Panc1 (cell line): ENCODE data around the gene GRP. TPM values are rescaled to one million over a fixed set of nuclear protein-coding genes. Genes with fewer than 3 reads are reported as not detected.

Source experiments
- ATAC-seq: fragments of 200-7000 bp; cut with Tn5 transposase; 2 replicates; pipeline ENCODE4 v1.9.1; 2020; ENCODE audit warnings: mild to moderate bottlenecking, moderate library complexity
- BruUV-seq: library from RNA; stranded (reverse); fragments of 400-500 nt; replicated peaks from 2 replicates; lab custom pipeline; 2021; lab: Mats Ljungman, UMichigan
- CTCF ChIA-PET: fragments of 300-600 bp; sonication (Branson Sonifier 250); formaldehyde crosslinking; loops from one replicate; lab custom pipeline; 2022; ENCODE audit warnings: antibody characterized with exemption; lab: Charles Lee
- POLR2A ChIA-PET: fragments of 300-600 bp; sonication (Branson Sonifier 250); formaldehyde crosslinking; loops from one replicate; lab custom pipeline; 2022; ENCODE audit warnings: antibody characterized with exemption; lab: Charles Lee
- DNase-seq: peaks from one replicate; pipeline ENCODE4 v3.0.0-alpha.2; 2010; ENCODE audit warnings: low read depth, low spot score
- H3K27ac ChIP-seq: 2 replicates; pipeline ENCODE4 v1.5.1; 2011; ENCODE audit warnings: mild to moderate bottlenecking, low read length, inconsistent platforms
- H3K27me3 ChIP-seq: fragments of 200-500 bp; sonication (Bioruptor generic); 2 replicates; pipeline ENCODE4 v1.6.0; 2014; ENCODE audit warnings: low read length, inconsistent platforms; ENCODE audit not compliant: control insufficient read depth, insufficient read depth
- H3K36me3 ChIP-seq: fragments of 200-500 bp; sonication (Bioruptor generic); 2 replicates; pipeline ENCODE4 v1.5.1; 2014; ENCODE audit warnings: inconsistent platforms, mild to moderate bottlenecking, low read length, moderate library complexity; ENCODE audit not compliant: control insufficient read depth, insufficient read depth
- H3K4me1 ChIP-seq: 2 replicates; pipeline ENCODE4 v1.5.1; 2011; ENCODE audit warnings: inconsistent platforms, mild to moderate bottlenecking, low read length, moderate library complexity; ENCODE audit not compliant: control insufficient read depth, insufficient read depth
- H3K4me3 ChIP-seq, 2 experiments: 2 replicates each; pipeline ENCODE4 v1.5.1; 2011 to 2012; ENCODE audit warnings: low read depth in 2 of 2, low read length in 2 of 2, mild to moderate bottlenecking in 2 of 2, inconsistent platforms in 1 of 2, moderate library complexity in 1 of 2
- H3K9me3 ChIP-seq: fragments of 200-500 bp; sonication (Bioruptor generic); 2 replicates; pipeline ENCODE4 v1.5.1; 2014; ENCODE audit warnings: low read depth, mild to moderate bottlenecking, inconsistent platforms, low read length, moderate library complexity; ENCODE audit not compliant: control insufficient read depth, insufficient read depth
- POLR2AphosphoS5 ChIP-seq: IDR thresholded peaks from 2 replicates; pipeline ENCODE4 v1.6.1; 2012; ENCODE audit warnings: mild to moderate bottlenecking, low read depth, low read length, moderate library complexity
- SIN3A ChIP-seq: IDR thresholded peaks from 2 replicates; pipeline ENCODE4 v1.6.1; 2012; ENCODE audit warnings: low read depth, mild to moderate bottlenecking, low read length, moderate library complexity, borderline replicate concordance; ENCODE audit not compliant: insufficient read depth
- TCF7L2 ChIP-seq: IDR thresholded peaks from 2 replicates; pipeline ENCODE4 v1.6.1; 2011; ENCODE audit warnings: mild to moderate bottlenecking, low read depth, low read length, inconsistent platforms
- in situ Hi-C: cut with HindIII; loops from 2 replicates; pipeline ENCODE4 v1.10.0; 2016; ENCODE audit warnings: low sequenced_read_pairs, low pct_unique_long_range_greater_than_20kb
- intact Hi-C: fragments of 100-400 bp; cut with micrococcal nuclease; formaldehyde crosslinking; loops from one replicate; pipeline ENCODE4 v1.10.0; 2022; ENCODE audit not compliant: unreplicated experiment
- total RNA-seq: library from RNA; stranded (reverse); gene quantifications from one replicate; pipeline ENCODE4 v1.2.1, GENCODE V29; 2021; ENCODE audit not compliant: unreplicated experiment
- TF ChIP-seq, protein P1 (sequence below): fragments of 450-650 bp; IDR thresholded peaks from 2 replicates; pipeline ENCODE4 v1.5.1; 2017; ENCODE audit warnings: mild to moderate bottlenecking
- TF ChIP-seq, protein P2 (sequence below), 2 experiments: IDR thresholded peaks; 2 replicates each; pipeline ENCODE4 v1.6.1; 2011 to 2012; ENCODE audit warnings: low read depth in 2 of 2, control low read depth in 1 of 2, low read length in 1 of 2, mild to moderate bottlenecking in 1 of 2, moderate library complexity in 1 of 2; ENCODE audit not compliant: insufficient read depth in 1 of 2

Gene GRP
- total RNA-seq, 1 experiment from 2014 or later, result not detected

DNA sequence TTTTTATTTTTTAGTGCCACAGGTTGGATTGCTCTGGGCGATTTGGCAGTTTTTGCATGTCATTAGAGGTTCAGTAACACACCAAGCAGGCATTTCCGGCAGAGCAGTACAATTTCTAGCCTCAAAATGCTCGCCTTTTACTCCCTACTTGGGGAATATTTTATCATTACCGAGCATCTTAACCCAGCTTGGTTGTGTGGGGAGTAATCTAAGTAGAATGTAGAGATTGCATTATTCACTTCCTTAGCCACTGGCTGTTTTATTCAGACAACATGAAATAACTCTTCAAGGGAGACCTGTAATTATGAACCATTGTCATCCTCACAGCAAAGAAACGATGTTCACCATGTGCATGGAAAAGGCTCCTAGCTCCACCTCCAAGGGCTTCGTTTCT lies 13.1 kb downstream of the GRP start:
- intact Hi-C loops (no loop called here), in situ Hi-C loops (no loop called here)
- H3K27ac ChIP-seq, result no peak overlapping the region
- BruUV-seq, result no TSS peak
- no peaks in the 10 kb centered on the region for H3K27me3 ChIP-seq
- no peak for DNase-seq
- no peaks in the 10 kb centered on the region for H3K36me3 ChIP-seq
- TF ChIP-seq, protein P1, sequence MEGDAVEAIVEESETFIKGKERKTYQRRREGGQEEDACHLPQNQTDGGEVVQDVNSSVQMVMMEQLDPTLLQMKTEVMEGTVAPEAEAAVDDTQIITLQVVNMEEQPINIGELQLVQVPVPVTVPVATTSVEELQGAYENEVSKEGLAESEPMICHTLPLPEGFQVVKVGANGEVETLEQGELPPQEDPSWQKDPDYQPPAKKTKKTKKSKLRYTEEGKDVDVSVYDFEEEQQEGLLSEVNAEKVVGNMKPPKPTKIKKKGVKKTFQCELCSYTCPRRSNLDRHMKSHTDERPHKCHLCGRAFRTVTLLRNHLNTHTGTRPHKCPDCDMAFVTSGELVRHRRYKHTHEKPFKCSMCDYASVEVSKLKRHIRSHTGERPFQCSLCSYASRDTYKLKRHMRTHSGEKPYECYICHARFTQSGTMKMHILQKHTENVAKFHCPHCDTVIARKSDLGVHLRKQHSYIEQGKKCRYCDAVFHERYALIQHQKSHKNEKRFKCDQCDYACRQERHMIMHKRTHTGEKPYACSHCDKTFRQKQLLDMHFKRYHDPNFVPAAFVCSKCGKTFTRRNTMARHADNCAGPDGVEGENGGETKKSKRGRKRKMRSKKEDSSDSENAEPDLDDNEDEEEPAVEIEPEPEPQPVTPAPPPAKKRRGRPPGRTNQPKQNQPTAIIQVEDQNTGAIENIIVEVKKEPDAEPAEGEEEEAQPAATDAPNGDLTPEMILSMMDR, result no peak
- TF ChIP-seq, protein P2, sequence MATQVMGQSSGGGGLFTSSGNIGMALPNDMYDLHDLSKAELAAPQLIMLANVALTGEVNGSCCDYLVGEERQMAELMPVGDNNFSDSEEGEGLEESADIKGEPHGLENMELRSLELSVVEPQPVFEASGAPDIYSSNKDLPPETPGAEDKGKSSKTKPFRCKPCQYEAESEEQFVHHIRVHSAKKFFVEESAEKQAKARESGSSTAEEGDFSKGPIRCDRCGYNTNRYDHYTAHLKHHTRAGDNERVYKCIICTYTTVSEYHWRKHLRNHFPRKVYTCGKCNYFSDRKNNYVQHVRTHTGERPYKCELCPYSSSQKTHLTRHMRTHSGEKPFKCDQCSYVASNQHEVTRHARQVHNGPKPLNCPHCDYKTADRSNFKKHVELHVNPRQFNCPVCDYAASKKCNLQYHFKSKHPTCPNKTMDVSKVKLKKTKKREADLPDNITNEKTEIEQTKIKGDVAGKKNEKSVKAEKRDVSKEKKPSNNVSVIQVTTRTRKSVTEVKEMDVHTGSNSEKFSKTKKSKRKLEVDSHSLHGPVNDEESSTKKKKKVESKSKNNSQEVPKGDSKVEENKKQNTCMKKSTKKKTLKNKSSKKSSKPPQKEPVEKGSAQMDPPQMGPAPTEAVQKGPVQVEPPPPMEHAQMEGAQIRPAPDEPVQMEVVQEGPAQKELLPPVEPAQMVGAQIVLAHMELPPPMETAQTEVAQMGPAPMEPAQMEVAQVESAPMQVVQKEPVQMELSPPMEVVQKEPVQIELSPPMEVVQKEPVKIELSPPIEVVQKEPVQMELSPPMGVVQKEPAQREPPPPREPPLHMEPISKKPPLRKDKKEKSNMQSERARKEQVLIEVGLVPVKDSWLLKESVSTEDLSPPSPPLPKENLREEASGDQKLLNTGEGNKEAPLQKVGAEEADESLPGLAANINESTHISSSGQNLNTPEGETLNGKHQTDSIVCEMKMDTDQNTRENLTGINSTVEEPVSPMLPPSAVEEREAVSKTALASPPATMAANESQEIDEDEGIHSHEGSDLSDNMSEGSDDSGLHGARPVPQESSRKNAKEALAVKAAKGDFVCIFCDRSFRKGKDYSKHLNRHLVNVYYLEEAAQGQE (IDR thresholded peaks at IDR 0.05; ENCODE audit: insufficient read depth in 1 of 2, low read depth in 2 of 2, low read length in 1 of 2), result no peak
- TF ChIP-seq SIN3A (no peak), POLR2AphosphoS5 (no peak), TCF7L2 (no peak)
- H3K4me3 ChIP-seq, result no peak overlapping the region
- CTCF ChIA-PET, result no interaction called here
- H3K9me3 ChIP-seq, result no peaks in the 10 kb centered on the region
- no peaks in the 10 kb centered on the region for H3K4me1 ChIP-seq
- POLR2A ChIA-PET, result no interaction called here
- no peak for ATAC-seq

DNA sequence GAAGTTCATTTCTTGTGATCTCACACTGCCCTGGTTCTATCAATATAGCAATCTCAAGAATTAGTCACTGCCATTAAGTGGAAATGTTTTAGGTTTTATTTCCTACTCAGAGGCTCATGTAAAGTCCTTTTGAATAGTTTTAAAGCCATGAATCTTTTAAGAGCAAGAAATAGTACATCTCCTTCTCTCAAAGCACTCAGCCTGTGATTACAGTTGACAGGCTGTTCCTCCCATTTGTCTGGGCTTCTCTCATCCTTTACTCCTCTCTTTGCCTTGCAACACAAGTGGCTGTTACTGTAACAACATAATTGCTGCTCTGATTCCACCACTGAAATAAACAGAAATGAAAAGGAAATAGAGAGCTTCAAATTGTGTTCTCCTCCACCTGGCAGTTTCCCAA lies 18.4 kb downstream of the GRP start:
- BruUV-seq, result no TSS peak
- ChIA-PET POLR2A (no interaction called here), CTCF (no interaction called here)
- Histone ChIP-seq H3K4me1 (no peaks in the 10 kb centered on the region), H3K9me3 (no peaks in the 10 kb centered on the region), H3K36me3 (no peaks in the 10 kb centered on the region), H3K4me3 (no peak overlapping the region), H3K27ac (no peak overlapping the region), H3K27me3 (no peaks in the 10 kb centered on the region)
- ATAC-seq, result no peak
- intact Hi-C loops (no loop called here), in situ Hi-C loops (no loop called here)
- TF ChIP-seq SIN3A, result no peak
- no peak for TF ChIP-seq POLR2AphosphoS5
- no peak for TF ChIP-seq TCF7L2
- TF ChIP-seq, protein P2 (IDR thresholded peaks at IDR 0.05; ENCODE audit: insufficient read depth in 1 of 2, low read depth in 2 of 2, low read length in 1 of 2), result no peak
- TF ChIP-seq, protein P1, result no peak
- no peak for DNase-seq
